NCI-H146 treated with DMSO at 0.1 percent for 48 hours (cell line): ENCODE data around the gene WFIKKN1.
"Not testable (repeated sequence)": the region's sequence is repeated elsewhere in the genome, so short reads cannot be mapped to it uniquely, and the experiment has no call there.

Experiments
- DNase-seq: peaks from one replicate; lab custom pipeline; 2025; ENCODE audit not compliant: unreplicated experiment; lab: John Stamatoyannopoulos, UW

Gene WFIKKN1

DNA sequence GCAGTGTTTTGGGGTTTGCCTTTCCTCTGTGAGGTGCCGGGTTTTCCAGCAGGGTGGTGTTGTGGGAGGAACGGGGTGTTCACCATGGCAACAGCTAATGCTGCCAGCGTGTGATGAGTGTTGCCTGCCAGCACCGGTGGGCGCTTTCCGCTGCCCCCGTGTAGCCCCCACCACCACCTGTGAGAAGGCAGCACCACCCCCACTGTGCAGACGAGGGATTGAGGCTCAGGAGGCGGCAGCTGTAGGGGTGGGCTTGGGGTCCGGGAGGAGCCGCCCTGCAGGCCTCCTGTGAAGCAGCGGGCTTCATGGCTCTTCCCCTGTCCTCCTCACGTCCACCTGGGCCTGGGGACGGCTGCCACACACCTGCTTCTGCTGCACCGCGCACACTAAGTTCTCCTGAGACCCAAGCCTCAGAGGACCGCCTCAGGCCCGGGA lies 35.7 kb upstream of the WFIKKN1 start:
- DNase-seq = no peak

DNA sequence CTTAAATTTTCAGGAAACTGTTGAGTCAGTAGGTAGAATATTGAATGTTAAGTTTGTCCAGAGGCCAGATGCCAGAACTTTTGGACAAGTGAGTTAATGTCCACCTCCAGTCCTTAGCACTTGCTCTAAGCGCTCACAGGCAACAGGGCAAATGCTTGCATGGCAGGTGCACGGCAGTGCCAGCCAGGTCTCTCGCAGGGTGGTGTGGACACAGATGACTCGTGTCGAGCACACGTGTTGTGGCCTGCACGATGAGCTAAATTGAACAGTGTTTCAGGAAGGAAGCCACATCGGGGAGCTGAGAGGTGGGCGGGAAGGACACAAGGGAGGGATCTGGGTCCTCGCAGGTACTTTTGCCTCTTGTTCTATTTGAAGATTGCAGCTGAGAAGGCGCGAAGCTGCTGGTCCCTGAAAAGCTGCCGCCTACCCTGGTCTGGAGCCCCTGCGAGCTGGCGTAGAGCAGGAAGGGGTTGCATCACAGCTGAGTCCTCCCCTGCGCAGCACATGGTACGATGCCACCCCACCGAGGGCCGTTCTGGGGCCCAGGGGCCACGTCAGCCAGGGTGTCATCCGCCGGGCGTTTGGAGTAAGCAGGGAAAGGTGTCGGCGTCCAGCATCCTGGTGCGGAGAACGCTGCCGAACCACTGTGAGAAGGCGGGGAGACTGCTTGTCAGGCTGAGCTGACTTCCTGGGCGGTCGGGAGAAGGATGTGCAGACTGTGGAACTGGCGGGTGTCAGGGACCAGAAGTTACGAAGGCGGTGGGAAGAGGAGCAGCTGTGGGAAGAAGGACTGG lies 34.6 kb upstream of the WFIKKN1 start:
- no peak for DNase-seq

DNA sequence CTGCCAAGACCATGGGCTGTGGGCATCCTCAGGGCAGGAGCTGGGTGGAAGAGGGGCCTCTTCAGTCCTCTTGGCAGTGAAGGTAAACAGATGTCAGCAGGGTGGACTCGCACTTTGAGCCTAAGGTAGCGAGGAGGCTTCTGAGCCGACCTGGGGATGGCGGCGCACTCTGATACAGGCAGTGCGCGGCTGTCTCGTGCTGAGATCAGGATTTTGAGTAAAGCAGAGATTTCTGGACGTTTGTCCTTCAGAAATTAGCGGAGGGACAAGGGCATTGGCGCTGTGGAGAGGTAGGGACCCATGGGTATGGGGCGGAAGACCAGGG lies 34.1 kb upstream of the WFIKKN1 start:
- no peak for DNase-seq

DNA sequence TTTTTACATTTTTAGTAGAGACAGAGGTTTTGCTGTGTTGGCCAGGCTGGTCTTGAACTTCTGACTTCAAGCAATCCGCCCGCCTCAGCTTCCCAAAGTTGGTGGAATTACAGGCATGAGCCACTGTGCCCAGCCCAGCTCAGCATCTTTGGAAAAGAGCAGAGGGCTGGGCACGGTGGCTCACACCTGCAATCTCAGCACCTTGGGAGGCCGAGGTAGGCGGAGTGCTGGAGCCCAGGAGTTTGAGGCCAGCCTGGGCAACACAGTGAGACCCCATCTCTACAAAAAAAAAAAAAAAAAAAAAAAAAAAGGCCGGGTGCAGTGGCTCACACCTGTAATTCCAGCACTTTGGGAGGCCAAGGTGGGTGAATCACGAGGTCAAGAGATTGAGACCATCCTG lies 33.1 kb upstream of the WFIKKN1 start:
- DNase-seq = not testable (repeated sequence)

DNA sequence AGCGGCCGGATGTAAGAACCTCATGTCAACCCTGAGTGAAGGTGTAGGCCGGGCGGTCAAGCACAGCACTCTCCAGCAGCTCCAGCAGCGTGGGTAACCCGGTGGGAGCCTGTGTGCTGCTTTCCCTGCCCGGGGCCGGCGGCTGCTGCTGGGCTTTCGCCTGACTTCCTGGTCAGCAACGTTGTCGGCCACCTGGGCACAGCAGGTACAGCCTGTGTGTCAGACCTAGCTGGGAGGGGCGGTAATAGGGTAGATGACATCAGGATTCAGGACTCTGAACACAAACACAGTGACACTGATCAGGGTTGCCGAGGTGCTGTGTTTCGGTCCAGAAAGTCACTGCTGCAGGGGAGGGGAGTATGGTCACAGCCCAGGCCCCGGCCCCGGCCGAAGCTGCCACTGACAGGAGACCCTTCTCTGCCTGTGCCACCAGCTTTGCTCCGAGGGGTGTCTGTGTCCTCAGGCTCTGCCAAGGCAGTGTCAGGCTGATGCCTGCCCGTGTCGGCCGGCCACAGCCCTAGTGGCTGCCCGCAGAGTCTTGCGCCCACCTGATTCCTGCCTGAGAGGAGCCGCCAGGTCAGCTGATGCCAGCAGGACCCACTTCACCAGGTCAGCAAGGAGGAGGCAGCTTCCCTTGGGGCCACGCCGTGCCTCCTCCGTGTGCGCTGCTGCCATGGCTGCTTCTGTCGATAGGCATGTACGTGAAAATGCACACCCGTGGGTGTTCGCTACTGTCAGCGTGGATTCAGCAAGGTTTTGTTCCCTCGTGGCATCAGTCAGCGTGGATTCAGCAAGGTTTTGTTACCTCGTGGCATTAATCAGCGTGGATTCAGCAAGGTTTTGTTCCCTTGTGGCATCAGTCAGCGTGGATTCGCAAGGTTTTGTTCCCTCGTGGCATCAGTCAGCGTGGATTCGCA lies 31.7 kb upstream of the WFIKKN1 start:
- no peak for DNase-seq

DNA sequence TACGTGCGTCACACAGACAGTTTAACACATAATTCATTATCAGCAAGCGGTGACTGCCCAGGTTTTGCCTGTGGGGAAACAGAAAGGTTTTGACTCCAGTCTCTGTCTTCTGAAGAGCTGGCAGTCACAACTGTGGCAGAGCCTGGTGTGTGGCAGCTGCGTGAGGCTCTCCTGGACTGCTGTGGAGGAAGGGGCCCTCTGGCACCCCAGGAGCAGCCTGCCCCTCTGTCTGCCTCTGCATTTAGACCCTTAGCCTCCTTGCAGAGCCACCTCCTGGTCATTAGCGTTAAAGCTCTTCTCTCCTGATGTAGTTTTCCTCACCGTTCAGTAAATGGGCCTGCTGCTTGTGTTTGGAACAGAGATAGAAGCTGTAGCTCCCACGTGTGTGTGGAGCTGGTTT lies 30.0 kb upstream of the WFIKKN1 start:
- no peak for DNase-seq

DNA sequence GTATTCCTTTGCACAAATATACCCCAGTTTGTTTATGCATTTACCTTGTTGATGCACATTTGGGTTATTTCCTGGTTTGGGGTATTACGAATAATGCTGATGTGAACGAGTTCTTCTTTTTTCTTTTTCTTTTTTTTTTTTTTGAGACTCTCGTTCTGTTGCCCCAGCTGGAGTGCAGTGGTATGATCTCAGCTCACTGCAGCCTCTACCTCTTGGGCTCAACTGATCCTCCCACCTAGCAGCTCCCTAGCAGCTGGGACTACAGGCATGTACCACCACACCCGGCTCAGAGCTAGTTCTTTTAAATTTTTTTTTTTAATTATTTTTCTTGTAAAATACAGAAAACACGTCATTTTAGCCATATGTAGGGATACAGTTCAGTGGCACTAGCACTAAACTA lies 26.9 kb upstream of the WFIKKN1 start:
- DNase-seq = no peak

DNA sequence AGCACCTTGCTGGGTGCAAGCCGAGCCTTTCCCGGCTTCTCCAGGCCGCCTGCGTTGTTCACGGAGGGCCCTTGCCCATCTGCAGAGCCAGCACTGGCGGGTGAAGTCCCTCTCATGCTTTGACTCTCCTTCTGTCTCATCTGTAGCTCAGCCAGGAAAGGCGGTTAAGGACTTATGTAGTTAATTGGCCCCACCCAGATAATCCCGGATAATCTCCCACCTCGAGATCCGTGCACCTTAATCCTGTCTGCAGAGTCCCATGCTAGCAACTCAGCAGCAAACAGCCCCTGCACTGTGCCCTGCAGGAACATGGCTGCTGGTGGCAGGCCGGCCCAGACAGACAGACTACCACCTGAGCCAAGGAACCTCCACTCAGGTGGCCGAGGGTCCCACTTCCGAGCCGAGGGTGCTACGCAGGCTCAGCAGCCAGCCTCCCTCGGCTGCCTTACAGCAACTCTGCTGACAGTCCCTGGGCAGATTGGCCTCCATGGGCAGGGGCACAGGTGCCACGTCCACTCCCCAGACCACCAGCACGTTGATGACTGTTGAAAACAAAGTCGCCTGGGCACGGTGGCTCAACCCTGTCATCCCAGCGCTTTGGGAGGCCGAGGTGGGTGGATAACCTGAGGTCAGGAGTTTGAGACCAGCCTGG lies 24.0 kb upstream of the WFIKKN1 start:
- no peak for DNase-seq

DNA sequence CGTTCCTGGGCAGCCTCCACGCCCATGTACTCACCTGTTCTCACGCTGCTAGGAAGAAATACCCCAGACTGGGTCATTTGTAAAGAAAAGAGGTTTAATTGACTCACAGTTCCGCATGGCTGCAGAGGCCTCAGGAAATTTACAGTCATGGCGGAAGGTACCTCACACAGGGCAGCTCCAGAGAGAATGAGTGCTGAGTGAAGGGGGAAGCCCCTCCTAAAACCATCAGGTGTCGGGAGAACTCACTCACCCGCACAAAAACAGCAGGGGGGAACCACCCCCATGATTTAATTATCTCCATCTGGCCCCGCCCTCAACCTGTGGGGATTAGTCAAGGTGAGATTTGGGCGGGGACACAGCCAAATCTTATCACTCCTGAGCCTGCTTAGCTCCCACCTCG lies 22.8 kb upstream of the WFIKKN1 start:
- DNase-seq = peak; percentile 82

DNA sequence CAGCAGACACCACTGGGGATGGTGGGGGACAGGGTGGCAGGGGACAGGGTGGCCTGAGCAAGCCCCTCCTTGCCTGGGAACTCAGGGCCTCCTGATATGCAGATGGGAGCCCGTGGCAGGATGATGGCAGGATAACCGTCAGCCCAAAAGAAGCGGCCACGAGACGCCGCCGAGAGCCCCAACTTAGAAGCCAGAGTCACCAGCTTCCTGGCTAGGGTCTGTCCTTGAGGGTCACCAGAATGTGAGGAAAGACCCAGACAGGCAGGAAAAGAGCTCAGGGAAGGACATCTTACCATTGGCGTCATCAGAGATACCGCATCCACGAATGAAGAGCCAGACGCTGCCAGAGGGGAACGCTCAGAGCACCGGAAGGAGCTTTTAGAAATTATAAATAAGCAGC lies 21.5 kb upstream of the WFIKKN1 start:
- no peak for DNase-seq

DNA sequence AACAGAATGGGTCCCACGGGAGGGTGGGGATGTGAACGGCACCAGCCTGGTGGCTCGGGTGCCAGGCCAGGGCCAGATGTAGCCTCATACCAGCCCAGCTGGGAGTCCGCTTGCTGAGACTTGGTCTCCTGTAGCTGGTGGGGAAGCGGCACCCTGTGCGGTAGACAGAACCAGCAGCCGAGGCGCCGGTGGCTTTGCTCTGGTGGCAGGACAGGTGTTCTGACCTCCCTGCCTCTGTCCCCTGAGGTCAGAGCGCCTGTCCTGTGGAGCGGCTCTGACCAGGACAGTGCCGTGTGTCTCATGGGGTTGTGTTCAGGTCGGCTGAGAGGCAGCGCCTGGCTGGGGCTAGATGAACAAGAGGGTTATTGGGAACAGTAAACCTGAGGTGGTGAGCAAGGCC lies 20.8 kb upstream of the WFIKKN1 start:
- no peak for DNase-seq

DNA sequence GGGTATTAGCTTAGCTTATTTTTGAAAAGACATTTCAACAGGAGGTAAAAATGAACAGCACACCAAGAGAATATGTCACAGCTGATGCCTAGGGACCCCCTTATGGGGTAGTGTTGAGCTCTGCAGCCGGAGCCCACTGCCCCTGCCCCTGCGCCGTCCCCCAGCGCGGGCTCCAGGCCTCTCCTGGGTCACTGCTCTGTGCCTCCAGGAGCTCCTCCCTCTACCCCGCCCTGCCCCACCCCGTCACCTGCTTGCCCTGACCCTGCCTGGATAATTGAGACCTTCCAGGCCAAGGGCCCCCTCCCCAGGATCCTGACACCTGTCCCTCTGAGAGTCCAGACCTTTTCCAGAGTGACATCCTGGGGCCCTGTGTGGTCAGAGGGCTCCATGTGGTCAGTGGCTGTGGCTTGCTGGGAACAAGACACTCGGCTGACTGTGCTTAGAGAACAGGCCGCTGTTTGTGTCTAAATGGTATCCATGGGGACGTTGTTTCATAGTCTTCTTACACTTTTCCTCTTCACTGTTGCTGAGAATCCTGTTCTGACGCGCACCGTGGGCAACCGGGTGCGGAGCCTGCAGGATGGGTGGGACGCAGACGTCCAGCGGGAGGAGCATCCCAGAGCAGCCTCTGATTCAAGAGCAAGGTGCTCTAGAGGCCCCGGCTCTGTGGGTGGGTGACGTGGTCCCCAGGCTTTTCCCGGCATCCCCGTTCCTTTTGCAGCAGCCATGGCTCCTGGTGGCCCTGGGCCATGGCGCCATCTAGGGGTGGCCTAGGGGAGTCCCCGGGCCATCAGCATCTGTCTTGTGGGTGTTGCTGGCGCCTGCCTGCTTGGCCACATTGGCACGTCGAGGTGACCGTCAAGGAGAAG lies 20.0 kb upstream of the WFIKKN1 start:
- no peak for DNase-seq

DNA sequence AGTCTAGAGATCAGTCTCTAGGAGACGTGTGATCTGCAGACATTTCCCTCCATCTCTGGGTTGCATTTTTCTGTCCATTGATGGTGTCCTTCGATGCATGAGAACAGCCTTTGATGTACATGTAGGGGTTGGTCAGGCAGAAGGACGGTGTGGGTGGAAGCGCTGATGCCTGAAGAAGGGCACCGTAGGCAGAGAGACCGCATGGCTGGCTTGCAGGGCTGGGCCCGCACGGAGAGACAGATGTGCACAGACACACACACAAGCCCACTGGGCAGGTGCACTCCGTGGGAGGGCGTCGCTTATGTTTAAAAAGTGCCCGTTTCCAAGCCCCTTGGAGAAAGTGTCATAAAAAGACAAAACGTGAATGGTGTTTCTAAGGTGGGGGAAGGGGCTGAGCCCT lies 15.7 kb upstream of the WFIKKN1 start:
- no peak for DNase-seq

DNA sequence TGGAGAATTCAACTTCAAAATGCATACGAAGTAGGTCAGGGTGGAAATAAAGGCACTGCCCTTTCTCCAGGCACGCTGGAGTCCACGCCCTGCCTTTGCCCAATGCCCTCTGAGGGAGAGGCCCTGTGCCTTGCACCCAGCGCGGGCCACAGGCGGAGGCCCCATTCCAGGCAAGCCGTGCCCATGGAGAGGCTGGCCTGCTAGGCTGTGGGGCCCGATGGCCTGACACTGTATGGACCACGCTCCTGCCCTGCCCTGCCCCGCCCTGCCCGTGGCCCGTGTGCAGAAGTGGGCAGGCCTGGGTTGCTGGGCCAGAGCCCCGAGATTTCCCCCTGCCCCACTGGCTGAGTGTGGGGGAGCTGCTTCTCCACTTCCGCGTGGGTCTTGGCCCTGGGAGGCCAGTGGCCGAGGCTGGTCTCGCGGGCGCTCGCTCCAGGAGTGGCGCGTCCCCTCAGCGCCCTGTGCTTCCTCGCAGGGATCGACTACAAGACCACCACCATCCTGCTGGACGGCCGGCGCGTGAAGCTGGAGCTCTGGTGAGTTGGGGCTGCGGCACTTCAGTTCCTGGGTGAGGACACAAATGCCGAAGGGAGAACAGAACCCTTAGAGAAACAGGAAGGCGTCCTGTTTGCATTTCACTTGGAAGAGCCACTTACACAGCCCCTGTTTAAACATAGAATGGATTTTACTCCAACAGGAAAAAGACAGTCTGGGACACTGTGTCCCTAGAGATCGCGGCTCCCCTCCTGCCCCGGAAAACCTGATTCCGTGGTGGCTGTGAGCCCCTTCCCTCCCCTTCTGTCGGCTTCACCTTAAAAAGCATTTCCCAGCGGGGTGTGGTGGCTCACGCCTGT lies 13.8 kb upstream of the WFIKKN1 start:
- DNase-seq = no peak

DNA sequence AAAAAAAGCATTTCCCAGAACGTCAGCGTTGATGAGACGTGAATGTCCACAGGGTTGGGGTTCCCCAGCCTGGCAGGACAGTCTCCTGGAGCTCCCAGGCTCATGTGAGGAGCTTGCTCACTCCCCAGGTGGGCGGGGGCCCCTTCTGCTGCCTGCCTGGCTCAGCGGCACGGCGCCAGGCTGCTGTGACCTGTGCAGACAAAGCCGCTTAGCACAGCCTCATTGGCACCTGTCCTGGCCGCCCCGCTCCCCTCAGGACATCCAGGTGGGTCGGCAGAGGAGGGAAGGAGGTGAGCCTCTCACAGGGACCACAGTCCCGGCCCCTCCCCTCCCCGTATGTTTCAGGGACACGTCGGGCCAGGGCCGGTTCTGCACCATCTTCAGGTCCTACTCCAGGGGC lies 12.9 kb upstream of the WFIKKN1 start:
- no peak for DNase-seq

DNA sequence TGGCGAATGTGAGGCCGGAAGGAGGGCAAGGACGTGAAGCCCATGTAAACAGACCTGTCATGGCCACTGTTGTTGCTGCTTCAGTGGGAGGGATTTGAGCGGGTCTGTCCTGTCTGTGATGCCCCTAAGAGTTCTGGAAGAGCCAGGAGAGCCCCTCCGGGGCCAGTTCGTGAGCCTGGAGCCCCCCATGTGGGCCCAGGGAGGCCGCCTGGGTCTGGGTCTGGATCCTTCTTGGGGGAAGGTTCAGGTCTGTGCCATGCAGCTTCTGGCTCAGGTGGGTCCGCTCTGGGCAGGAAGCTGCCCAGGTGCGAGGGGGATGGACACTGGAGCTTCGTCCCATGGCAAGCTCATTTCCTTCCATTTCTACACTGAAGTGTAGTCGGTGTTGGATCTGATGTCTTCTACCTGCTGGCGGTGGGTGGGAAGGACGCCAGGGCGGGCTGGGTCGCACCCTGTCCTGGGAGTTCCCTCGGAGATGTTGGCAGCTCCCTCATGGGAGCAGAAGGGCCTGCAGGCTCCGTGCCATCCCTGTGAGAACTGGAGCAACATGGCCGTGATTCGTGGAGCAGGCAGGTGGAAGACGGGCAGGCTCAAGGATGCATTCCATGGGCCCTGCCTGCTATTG lies 11.2 kb upstream of the WFIKKN1 start:
- no peak for DNase-seq

DNA sequence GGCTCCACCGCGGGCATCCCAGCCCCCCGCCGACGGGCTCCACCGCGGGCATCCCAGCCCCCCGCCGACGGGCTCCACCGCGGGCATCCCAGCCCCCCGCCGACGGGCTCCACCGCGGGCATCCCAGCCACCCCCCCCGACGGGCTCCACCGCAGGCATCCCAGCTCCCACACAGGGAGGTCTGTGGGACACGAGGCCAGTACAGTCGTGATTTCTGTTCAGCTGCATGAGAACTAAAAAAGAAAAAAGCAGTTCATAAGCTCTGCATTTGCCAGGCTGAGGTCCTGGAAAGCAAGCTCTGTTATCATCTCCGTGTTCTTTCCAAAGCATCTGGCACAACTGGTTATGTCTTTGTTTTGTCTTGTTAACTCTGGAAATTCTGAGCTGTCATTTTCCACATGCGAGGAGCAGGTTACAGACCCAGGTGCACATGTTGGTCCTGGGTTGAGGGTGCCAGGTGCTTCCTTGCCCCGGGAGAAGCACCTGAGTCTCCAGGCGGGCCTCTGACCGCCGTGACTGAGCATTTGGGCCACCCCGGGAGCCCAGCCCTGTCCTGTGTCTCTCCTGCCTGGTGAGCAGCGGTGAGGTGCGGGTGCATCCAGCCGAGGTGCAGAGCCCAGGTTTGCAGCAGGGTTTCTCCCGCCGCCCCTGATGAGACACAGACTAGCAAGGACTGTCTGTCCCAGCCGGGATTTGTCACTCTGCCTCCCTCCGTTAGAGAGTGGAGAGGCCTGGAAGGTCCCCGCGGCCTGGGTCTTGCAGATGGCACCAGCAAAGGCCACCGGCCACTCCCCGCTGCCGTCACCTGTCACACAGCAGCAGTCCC lies 9.9 kb upstream of the WFIKKN1 start:
- DNase-seq = no peak

DNA sequence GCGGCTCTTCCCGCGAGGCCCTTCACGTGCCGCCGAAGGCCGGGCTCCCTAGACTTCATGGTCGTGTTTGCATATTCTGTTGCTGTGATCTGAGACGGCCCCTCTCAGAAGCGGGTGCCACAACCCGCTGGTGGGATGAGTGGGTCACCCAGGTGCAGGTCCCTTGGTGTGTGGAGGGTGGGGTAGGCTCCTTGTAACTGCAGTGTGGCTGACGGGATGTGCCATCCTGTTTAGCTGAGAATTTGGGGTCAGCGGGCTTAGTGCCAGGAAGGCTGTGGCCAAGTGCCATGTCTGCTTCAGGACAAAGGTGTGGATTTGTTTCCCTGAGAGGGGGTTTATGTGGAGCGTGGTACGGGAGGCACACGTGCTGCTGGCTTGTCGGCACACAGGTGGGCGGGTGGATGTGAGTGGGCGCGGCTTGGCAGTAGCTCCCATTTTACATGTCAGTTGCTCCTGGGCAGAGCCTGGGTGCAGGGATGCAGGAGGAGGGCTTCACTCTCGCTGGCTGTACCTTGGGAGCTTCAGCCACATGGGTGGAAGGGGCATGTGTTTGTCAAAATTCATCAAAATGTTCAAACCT lies 9.2 kb upstream of the WFIKKN1 start:
- no peak for DNase-seq
